Retina (tissue), 1 donor: ENCODE results near the gene TSPAN32.
A peak's percentile ranks its signal among the peaks of the same experiment; 100 is the strongest.
"Not testable (repeated sequence)": the region's sequence is repeated elsewhere in the genome, so short reads cannot be mapped to it uniquely, and the experiment has no call there.

Experiments used
- DNase-seq: peaks from one replicate; pipeline ENCODE4 v3.0.0-alpha.2; 2016

The TSPAN32 gene

DNA sequence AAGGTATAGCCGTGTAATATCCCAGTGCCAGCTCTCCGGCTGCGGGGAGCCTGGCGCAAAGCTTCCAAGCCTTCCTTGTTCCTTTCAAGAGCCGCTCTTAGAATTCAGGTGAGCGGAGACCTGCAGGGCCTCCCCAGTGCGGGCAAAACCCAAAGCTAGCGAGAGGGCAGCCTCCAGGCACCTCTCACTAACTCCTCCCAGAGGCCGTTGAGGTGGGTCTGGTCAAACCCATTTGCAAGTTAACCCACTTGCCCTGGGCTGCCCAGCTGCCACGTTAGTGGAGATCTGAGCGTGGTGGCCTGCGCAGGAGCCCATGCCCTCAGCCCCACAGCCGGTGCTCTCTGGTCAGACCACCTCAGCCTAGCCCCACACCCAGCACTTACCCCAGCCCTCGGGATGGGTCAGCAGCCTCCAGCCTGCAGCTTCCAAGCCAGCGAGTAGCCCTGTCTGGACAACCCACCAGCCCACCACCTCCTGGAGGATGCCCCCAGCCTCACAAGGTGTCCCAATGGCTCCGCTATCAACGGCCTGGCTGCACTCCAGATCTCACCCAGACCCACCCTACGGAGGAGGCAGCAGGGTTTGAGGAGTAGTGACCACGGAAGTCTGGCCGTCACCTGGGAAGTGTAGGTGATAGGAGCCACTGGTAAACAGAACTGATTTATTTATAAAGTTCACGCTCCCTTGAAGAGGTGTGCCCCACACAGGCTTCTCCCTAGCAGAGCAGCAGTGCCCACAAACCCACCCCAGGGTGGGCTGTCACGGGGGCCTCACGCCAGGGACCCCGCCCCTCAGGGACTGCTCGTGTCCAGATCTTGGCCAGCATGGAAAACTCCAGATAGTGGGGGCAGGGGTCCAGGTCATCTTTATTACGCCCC is 33.7 kb upstream of the TSPAN32 start:
- DNase-seq = no peak

DNA sequence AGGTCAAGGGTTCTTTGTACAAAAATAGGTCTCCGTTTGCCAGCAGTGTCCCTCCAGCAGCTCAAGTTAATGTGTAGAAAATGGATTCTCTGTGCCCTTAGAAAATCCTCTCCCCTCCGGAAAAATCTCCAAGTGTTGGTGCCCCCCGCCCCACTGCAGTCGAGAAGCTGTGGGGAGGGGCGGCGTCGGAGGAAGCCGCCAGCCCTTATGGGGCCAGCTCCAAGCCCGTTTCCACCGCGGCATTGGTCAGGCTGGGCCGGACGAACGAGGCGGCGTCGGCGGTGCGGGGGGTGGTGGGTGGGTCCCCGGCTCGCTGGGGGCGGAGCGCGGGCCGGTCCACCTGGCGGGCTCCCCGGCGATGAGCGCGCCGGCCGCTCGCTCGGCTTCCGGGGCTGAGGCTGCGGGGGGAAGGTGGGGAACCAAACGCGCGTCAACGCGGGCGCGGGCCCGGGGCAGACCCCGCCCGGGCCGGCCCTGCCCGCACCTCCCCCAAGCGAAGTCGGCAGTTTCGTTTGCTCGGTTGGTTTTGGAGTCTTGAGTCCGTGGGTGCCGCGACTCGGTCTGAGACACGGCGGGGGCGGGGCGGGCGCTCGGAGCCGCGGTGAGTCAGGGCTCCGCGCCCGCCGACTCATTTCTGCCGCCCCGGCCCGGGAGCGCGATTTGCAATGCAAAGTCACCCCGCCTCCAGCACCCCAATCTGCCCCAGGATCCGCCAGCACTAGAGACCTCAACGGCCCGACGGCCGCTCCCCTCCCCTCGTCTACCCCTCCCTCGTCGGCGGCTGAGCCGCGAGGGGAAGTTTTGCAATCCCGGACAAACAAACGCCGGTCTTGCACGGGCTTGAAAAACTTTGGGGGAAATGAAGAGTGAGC is 32.8 kb upstream of the TSPAN32 start:
- peak; percentile 60 for DNase-seq

DNA sequence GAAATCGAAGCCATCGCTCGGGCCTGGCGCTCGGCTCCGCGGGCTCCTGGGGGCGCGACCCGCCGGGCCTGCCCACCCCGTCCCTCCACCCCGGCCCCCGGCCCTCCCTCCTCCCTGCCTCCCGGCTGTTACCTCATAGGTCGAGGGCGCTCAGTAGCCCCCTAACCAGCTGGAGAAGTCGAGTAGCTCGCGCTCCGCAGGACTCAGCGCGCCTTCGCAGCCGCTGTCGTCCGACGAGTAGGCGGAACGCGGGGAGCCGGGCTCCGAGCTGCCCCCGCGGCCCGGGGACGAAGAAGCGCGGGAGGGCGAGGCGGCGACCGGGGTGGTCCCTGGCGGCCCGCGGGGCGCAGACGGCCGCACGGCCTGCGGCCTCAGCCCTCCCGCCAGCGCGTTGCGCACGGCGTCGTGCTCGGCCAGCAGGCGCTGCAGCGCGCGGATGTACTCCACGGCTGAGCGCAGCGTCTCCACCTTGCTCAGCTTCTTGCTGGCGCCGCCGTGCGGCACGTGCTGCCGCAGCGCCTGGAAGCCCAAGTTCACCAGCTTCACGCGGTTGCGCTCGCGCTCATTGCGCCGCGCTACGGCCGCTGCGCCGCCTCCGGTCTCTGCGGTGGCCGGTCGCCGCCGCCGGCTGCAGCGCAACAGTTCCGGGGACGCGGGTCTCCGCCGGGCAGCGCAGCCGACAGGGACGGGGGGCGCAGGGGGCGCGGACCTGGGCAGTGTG is 32.1 kb upstream of the TSPAN32 start:
- peak; percentile 62 for DNase-seq

DNA sequence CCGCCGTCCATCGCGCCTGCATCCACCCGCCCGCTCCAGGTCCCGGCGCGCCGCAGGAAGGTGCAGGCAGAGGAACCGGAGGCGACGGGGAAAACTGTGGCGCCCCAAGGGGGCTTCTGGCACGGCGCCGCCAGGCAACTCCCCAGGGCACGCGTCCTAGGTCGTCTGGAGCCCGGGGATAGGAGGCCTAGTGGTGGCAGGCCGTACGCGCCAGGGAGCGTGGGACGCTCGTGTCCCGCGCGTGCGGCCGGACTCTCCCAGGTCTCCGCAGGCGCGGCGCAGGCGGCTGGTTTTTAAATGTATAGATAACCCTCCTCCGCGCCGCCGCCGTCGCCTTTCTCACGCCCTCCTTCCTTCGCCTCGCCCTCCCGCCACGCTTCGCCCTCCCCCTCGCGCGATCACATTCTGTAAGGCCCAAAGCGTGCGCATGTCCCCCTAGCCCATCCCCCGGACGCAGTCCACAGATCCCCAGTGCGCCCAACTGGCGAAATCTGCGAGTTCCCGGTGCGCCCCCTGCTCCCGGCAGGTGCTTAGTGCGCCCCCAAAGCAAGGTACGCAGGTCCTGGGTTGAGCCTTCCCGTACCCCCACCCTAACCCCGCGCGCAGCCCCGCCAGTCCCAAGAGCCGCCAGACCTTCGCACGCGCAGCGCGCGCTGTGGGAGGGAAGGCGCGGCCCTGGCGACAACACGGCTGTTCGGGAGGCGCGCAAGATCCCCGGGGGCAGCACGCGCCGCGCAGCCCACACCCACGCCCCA is 31.3 kb upstream of the TSPAN32 start, which contains the start of gene ASCL2:
ASCL2 (minus strand) TSS at position 267 of the 755 bp plus-strand sequence; CDS start at position 11, 256 bp downstream.
- peak; percentile 61 for DNase-seq

DNA sequence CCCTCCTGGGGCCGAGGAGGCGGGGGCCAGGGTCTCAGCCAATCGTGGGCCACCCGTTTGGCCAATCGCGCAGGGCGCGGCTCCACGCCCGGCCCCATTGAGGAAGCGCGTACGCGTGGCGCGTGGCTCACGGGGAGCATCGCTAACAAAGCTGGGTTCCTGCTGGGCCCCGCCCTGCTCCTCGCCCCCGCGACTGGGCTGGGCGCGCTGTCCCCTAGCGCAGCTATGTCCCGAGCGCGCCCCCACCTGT is 30.8 kb upstream of the TSPAN32 start:
- peak; percentile 43 for DNase-seq

DNA sequence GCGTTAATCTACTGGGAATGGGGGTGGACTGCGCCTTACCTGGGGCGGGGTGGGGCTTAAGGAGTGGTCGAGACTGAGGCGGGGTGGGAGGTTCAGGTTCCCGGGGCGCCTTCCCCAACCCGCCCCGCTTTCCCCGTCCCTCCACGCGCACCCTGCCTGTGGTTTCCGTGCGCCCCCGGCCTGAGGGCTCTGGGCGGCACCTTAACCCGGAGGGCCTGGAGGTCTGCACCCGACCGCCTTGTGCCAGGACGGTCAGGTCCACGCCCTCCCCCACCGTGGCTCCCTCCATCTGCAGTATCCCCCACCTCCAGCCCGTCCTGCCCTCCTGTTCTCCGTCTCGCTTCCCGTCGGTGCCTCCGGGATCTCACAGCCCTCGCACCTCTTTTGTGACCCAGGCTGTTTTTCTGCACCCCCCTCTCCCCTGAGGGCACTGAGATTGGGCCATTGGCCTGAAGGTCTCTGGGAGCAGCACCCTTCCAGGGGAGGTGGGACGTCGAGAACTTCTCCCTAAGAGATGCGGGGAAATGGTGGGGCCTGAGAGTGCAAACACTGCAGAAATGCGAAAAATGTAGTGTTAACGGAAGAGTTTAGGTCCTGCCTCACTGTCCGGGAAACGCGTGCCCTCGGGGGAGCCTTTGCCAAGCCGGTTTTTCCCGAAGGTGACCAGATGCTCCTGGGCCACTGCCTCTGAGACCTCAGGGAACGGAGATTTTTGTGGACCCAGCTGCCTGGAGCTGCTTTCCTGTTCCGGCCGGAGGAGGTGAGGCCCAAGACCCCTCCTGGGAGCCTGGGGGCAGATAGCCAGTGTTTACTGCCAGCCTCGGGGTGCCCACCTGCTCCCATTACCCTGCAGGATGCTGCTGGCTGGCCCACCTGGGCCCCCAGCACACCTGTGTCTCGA is 30.2 kb upstream of the TSPAN32 start:
- DNase-seq = peak; percentile 15

DNA sequence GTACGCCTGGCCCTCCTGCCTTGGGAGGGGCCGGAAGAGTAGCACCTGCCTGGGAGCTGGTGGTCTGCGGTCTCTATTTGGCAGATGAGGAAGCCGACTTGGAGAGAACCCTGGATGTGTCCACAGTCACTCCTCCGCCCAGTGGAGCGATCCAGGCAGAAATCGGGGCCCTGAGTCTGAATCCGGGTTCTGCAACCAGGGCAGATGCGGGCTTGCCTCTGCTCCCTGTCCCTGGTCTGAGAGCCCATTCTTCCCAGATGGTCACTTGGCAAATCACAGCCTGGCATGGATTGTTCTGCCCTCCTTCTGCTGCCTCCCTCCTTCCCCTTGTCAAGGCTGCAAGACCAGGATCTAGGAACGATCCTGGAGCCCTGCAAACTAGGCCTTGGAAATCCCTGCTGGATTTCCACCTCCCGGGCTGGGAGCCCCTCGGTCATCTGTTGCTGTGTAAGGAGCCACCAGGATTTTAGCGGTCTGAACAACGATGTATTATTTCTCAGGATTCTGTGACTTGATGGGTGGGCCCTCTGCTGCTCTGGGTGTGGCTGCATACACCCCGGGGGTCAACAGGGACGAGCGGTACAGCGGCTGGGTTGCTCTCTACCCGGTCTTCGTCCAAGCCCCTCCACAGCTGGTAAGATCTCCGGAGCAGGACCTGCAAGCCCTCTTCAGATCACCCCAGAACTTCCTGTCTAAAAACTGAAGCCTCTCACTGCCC is 29.4 kb upstream of the TSPAN32 start:
- DNase-seq = peak; percentile 2

DNA sequence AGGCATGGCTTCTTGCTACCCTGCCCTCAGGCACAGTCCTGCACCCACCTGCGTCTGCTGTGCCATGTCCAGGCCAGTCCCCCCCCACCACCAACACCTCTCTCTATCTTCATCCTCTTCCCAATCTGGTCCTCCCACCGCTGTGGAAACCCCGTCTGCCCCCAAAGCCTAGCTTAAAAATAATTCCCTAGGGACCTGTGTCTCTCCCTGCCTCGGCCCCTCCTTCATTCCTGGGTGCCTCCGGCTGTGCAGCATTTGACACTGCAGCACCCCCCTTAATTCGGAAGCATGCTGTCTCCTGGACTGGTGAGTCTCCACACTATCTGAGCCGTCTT is 28.9 kb upstream of the TSPAN32 start:
- no peak for DNase-seq

DNA sequence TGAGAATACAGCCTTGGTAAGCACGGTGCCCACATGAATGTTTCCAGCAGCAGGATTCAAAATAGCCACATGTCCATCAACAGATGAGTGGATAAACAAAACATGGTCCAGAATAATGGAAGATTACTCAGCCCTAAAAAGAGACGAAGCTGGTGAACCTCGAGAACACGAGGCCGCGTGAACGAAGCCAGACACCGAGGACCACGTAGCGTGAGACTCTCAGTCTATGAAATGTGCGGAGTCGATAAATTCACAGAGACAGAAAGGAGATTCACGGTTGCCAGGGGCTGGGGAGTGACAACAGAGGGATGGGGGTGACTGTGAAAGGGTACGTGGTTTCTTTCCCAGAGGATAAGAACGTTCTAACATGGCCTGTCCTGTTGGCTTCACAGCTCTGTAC is 28.5 kb upstream of the TSPAN32 start:
- peak; percentile 0 for DNase-seq

DNA sequence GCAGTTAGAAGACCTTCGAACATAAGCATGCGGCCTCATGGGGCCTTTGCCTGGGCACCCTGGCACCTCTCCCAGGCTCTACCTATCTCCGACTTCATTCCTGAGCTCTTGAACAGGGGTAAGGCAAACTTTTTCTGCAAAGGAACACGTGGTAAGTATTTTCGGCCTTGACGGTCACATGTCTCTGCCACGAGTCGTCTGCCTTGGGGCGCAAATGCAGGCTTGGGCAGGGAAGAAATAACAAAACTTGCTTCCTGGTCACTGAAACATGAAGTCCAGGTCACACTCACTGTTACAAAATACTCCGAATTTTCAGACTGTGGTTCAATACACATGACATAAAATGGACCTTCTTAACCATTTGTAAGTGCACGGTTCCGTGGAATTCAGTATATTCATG is 28.0 kb upstream of the TSPAN32 start:
- DNase-seq = no peak

DNA sequence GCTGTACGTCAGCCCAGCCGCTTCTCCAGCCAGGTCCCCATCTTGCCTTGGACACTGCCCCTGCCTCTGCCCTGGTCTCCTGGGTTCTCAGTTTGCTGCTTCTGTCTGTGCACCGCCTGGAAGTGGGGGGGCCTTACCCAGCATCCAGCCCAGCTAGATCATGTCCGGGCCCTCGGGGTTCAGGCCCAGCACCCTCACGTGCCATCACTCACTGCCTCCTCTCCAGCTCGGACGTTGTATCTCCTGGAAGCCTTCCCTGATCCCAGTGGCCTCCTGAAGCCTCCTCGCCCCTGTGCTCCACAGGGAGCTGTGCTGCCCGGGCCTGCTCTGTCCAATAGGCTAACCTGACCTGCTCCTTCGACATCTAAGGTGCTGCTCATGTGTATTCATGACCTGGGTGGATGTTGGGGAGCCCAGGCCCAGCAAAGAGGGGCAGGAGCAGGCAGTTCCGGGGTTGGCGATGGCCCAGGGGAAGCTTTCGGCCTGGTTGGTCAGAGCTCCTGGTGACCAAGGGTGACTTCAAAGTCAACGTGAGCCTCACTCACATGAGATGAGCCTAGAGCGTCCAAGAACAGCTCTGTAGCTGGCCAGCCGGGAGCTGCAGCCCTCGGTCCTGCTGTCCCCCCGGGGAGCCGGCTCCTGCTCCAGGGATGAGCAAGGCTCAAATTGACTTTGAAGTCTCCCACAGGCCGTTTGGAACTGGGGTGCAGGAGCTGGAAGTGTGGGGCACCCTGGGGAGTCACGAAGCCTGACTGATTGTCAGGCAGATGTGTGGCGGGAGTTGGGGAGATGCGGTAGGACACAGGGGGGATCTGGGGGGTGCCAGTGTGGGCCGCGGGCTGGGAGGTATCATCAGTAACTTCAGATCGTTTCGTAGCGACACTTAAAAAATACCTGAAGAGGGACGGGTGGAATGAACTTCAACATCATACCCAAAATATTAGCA is 26.2 kb upstream of the TSPAN32 start:
- DNase-seq = no peak

DNA sequence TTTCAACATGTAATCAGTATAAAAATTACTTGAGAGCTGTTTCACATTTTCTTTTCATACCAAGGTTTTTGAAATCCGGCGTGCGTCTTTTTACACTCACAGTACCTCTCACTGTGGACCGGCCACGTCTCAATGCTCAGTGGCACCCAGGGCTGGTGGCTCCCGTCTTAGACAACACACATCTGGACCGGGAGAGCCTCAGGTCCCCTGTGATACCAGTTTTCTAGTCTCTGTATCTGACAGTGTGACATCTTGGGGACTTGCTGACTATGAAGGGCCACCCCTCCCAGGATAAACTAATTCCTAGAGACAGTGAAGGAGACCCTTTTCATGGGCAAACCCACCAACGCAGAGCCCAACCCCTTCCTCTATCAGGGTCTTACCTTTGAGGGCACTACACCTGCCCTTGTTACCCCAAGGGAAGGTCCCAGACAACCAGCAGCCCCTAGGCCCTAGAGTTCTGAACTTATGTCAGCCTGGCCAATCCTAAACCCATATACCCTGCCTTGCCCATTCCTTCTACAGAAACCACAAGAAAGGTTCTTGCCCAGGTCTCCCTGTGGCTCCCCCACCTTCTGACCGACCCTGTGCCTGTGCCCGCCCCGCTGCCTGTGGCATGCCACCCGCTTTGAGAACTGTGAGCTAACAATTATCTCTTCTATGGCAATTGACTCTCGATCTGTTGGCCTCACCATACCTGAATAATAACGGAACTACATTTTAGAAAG is 25.4 kb upstream of the TSPAN32 start:
- peak; percentile 0 for DNase-seq

DNA sequence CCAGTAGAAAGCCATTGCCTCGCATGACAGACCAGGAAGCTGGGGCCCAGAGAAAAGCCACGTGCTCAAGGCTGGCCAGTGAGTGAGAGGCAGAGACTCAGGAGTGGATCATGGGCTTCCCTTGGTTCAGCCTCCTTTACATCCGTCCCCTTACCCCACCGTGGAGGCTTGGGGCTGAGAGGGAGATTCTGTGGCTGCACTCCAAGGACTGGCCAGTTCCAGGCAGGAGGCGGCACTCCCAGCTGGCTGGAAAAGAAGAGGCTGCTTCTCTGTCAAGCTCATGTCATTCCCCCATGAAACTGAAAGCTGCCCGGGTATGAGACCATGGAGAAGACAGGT is 24.8 kb upstream of the TSPAN32 start:
- DNase-seq = peak; percentile 0

DNA sequence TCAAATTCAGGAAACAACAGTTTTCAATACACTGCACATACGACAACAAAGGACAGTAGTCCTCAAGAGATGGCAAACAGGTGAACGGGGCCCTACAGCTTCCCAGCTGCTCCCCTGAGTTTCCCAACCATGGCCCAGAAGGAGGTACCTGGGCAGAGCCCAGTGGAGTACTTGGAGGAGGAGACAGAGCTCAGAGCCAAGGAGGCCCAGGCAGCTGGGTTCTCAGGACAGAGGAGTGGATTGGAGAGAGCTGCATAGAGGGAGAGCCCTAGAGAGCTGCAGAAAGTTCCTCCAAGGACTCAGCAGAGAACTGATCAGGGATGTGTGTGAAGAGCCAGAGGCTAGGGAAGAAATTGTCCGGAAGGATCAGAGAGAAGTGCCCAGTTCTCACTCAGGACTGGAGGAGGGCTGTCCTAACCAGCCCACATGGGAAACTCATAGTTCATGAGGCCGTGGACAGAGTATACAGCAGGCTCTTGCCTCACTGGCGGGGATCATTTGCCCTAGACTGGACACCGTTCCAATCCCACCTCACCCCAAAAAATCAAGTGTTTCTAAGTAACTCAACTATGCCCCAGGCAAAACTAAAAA is 23.8 kb upstream of the TSPAN32 start:
- no peak for DNase-seq

DNA sequence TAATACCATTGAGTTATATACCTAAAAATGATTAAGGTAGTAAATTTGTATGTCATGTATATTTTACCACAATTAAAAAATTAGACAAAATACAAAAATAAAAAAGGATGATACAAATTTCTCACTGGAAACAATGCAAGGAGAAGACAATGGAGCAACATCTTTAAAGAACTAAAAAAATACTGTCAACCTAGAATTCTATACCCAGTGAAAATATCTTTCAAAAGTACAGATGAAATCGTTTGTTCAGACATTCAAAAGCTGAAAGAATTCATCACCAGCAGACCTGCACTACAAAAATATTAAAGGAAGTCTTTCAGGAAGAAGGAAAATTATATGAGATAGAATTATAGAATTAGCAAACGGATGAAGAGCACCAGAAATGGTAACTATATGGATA is 21.6 kb upstream of the TSPAN32 start:
- DNase-seq = no peak

DNA sequence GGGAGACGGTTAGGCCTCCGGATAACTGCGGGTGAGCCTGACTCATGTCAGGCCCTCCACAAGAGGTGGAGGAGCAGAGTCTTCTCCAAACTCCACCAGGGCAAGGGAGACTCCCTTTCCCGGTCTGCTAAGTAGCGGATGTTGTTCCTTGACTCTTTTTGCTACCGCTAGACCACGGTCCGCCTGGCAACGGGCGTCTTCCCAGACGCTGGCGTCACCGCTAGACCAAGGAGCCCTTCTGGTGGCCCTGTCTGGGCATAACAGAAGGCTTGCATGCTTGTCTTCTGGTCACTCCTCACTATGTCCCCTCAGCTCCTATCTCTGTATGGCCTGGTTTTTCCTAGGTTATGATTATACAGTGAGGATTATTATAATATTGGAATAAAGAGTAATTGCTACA is 15.5 kb upstream of the TSPAN32 start:
- not testable (repeated sequence) for DNase-seq

DNA sequence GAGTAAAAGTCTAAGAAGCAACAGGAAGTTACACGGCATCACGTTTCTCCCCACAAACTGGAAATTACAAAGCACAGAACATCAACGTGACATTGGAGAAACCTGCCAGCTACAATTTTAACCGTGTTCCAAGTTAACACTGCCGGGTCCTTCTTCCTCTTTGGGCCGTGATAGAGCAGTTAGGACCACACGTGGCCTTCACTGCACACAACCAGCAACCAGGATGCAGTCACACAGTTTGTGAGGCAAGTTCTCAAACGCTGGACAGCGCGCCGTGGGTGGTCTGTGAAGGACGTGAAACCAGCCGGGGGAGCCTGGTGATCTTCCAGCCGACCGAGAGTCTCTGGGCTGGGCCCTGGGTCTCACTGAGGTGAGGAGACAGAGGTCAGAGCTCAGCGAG is 14.7 kb upstream of the TSPAN32 start:
- no peak for DNase-seq

DNA sequence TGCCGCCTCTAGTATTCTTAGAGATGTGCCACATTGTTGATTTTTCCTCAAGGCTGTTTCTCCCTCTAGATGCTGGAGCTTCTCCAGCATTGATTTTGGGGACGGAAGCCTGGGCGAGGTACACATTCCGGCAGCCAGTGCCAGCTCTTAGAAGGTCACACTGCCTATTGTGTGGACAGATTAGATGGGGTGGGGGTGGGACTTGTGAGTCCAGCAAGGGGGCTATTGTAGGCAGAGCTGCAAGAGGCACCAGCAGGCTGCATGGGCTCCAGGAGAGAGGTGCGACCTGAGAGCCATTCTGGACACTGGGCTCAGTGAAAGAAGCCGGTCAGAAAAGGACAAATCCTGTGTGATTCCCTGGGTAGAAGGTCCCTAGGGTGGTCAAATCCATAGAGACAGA is 12.5 kb upstream of the TSPAN32 start:
- no peak for DNase-seq

DNA sequence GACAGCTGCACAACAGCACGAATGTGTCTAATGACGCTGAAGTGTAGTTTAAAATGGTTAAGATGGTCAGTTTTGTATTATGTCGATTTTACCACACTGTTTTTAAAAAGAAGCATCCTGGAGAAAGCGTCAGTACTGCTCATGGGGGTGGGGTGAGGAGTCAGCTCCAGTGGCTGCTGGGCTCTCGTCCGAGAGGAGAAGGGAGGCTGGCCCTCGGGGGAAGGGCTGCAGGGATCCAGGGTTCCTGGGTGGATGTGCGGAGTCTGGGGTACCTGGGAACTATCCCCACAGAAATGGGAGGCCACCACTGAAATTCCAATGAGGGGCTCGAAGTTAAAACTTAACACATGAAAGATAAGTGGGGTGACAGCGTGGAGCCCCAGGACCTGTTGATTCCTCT is 12.0 kb upstream of the TSPAN32 start:
- DNase-seq = no peak
